GM12878 (cell line): ENCODE data around the gene TNIP1. TPM values are rescaled to one million over a fixed set of nuclear protein-coding genes. Genes with fewer than 3 reads are reported as not detected.

Source experiments
- ATAC-seq: fragments of 200-7000 bp; cut with Tn5 transposase; 3 replicates; pipeline ENCODE4 v1.9.1; 2020; ENCODE audit warnings: mild to moderate bottlenecking, moderate library complexity
- BruUV-seq: library from RNA; stranded (reverse); fragments of 400-500 nt; replicated peaks from 2 replicates; lab custom pipeline; 2021; lab: Mats Ljungman, UMichigan
- CTCF ChIA-PET: fragments of 300-600 bp; sonication (Branson Sonifier 250); formaldehyde crosslinking; extraction: SDS; loops from one replicate; lab custom pipeline; 2021; ENCODE audit warnings: inconsistent platforms; lab: Yijun Ruan, JAX
- POLR2A ChIA-PET: fragments of 350-600 bp; formaldehyde crosslinking; extraction: SDS; loops from one replicate; lab custom pipeline; 2021; ENCODE audit warnings: inconsistent platforms; lab: Charles Lee
- RAD21 ChIA-PET: fragments of 300-600 bp; sonication (Branson Sonifier 250); formaldehyde crosslinking; loops from one replicate; lab custom pipeline; 2023; ENCODE audit warnings: antibody characterized with exemption; ENCODE audit not compliant: unreplicated experiment; lab: Charles Lee
- SMC1A ChIA-PET: fragments of 300-600 bp; sonication (Branson Sonifier 250); formaldehyde crosslinking; loops from one replicate; lab custom pipeline; 2023; ENCODE audit not compliant: unreplicated experiment, uncharacterized antibody; lab: Charles Lee
- DNase-seq: peaks from one replicate; pipeline ENCODE4 v3.0.0-alpha.2; 2011; ENCODE audit warnings: low read depth, low spot score
- FAIRE-seq: peaks from 3 replicates; lab custom pipeline; 2011; peaks lifted over from hg19 to GRCh38; lab: Jason Lieb, UNC
- H2AFZ ChIP-seq: 2 replicates; pipeline ENCODE4 v1.6.0; 2011; ENCODE audit warnings: low read depth, low read length, control low read depth; ENCODE audit not compliant: control insufficient read depth
- H3K27ac ChIP-seq: 2 replicates; pipeline ENCODE4 v1.5.1; 2011; ENCODE audit warnings: control low read depth; ENCODE audit not compliant: control insufficient read depth, insufficient read depth
- H3K27me3 ChIP-seq, 2 experiments: replicated peaks in 1 of 2; 2 replicates each; pipeline versions ENCODE4 v1.6.0 to v1.6.1; 2011; ENCODE audit warnings: low read length in 1 of 2; ENCODE audit not compliant: control insufficient read depth in 2 of 2, insufficient read depth in 2 of 2
- H3K36me3 ChIP-seq, 2 experiments: 2 replicates each; pipeline ENCODE4 v1.5.1; 2011; ENCODE audit warnings: low read length in 1 of 2; ENCODE audit not compliant: control insufficient read depth in 2 of 2, insufficient read depth in 2 of 2
- H3K4me1 ChIP-seq: 2 replicates; pipeline ENCODE4 v1.6.1; 2011; ENCODE audit warnings: mild to moderate bottlenecking, low read length, moderate library complexity, mixed read lengths; ENCODE audit not compliant: control insufficient read depth, insufficient read depth
- H3K4me2 ChIP-seq: 2 replicates; pipeline ENCODE4 v1.6.0; 2011; ENCODE audit warnings: control low read depth; ENCODE audit not compliant: control insufficient read depth, insufficient read depth
- H3K4me3 ChIP-seq: fragments of 200-600 bp; sonication (generic); 2 replicates; pipeline ENCODE4 v1.5.1; 2016
- H3K79me2 ChIP-seq: 2 replicates; pipeline ENCODE4 v1.6.0; 2011; ENCODE audit warnings: low read length; ENCODE audit not compliant: control insufficient read depth, insufficient read depth
- H3K9ac ChIP-seq: 2 replicates; pipeline ENCODE4 v1.8.0; 2011; ENCODE audit warnings: low read length, control low read depth, mixed read lengths; ENCODE audit not compliant: control insufficient read depth, insufficient read depth
- H3K9me3 ChIP-seq: replicated peaks from 3 replicates; pipeline ENCODE4 v1.5.1; 2011; ENCODE audit warnings: mild to moderate bottlenecking, low read length; ENCODE audit not compliant: control insufficient read depth, insufficient read depth
- H4K20me1 ChIP-seq: 2 replicates; pipeline ENCODE4 v1.6.0; 2011; ENCODE audit not compliant: control insufficient read depth, insufficient read depth
- ATF7 ChIP-seq: fragments of 450-650 bp; IDR thresholded peaks from 2 replicates; pipeline ENCODE4 v1.6.1; 2016; ENCODE audit warnings: low read depth, mild to moderate bottlenecking
- BRCA1 ChIP-seq: IDR thresholded peaks from 2 replicates; pipeline ENCODE4 v1.6.1; 2011; ENCODE audit warnings: low read depth, low read length, improper control_type of control experiment
- FOS ChIP-seq: IDR thresholded peaks from 3 replicates; pipeline ENCODE4 v1.6.1; 2011; ENCODE audit warnings: borderline replicate concordance; ENCODE audit not compliant: insufficient read length; ENCODE audit errors: extremely low read depth
- HDGF ChIP-seq: fragments of 450-650 bp; IDR thresholded peaks from 2 replicates; pipeline ENCODE4 v1.6.1; 2016; ENCODE audit warnings: antibody characterized with exemption
- MYC ChIP-seq: IDR thresholded peaks from 2 replicates; pipeline ENCODE4 v1.6.1; 2011; ENCODE audit warnings: mild to moderate bottlenecking, low read length, moderate library complexity, inconsistent platforms; ENCODE audit not compliant: insufficient read depth, insufficient replicate concordance, insufficient read length, severe bottlenecking
- NFYB ChIP-seq: IDR thresholded peaks from 2 replicates; pipeline ENCODE4 v1.6.1; 2011; ENCODE audit warnings: low read depth, mild to moderate bottlenecking, low read length, improper control_type of control experiment, moderate library complexity; ENCODE audit not compliant: insufficient read depth
- NRF1 ChIP-seq: conservative IDR thresholded peaks from 2 replicates; pipeline ENCODE4 v1.6.1; 2011; ENCODE audit warnings: mild to moderate bottlenecking, low read depth, low read length, improper control_type of control experiment
- POLR2AphosphoS2 ChIP-seq: IDR thresholded peaks from 2 replicates; pipeline ENCODE4 v1.6.1; 2011; ENCODE audit warnings: low read depth, mild to moderate bottlenecking, low read length, improper control_type of control experiment, moderate library complexity
- RFX5 ChIP-seq: IDR thresholded peaks from 2 replicates; pipeline ENCODE4 v1.6.1; 2011; ENCODE audit warnings: low read depth, low read length, improper control_type of control experiment
- SMAD1 ChIP-seq: fragments of 450-650 bp; IDR thresholded peaks from 2 replicates; pipeline ENCODE4 v1.6.1; 2018; ENCODE audit warnings: mild to moderate bottlenecking, low read depth; ENCODE audit not compliant: partially characterized antibody
- STAT1 ChIP-seq: fragments of 450-650 bp; conservative IDR thresholded peaks from 2 replicates; pipeline ENCODE4 v1.6.1; 2014; ENCODE audit warnings: antibody characterized with exemption, mild to moderate bottlenecking
- WGBS: methylation state at CpG from one replicate; pipeline ENCODE4 v1.1.6; 2016; ENCODE audit warnings: low lambda C conversion rate; ENCODE audit not compliant: insufficient replicate concordance, insufficient coverage; ENCODE audit errors: missing lambda C conversion rate; 5-methylcytosine and 5-hydroxymethylcytosine counted together
- in situ Hi-C: fragments of 300-500 bp; cut with MboI; formaldehyde crosslinking; loops from 9 replicates; pipeline ENCODE4 v1.14.3; 2018; ENCODE audit warnings: mixed read lengths
- intact Hi-C: fragments of 100-400 bp; cut with micrococcal nuclease; formaldehyde crosslinking; loops from one replicate; pipeline ENCODE4 v1.14.2; 2022; ENCODE audit not compliant: unreplicated experiment
- polyA plus RNA-seq, 11 experiments: library from polyadenylated mRNA; depleted of rRNA in 4 of 11; unstranded in 6 of 11; stranded (reverse) in 5 of 11; fragments of >200 nt; fragmentation: Nextera tagmentation in 4 of 11; fragmentation: Illumina TruSeq in 1 of 11; extraction: Ambion mirVana in 4 of 11; extraction: Trizol in 1 of 11; gene quantifications; 1 replicate in 1 of 11; 2 replicates in 10 of 11; pipeline versions ENCODE4 v1.2.1 to v1.2.3, GENCODE V29; 2011 to 2016; ENCODE audit warnings: inconsistent platforms in 2 of 11, missing spikeins in 2 of 11, low read depth in 1 of 11
- total RNA-seq, 4 experiments: library from RNA; depleted of rRNA in 3 of 4; stranded (reverse); fragments of >200 nt in 3 of 4; fragmentation: Illumina TruSeq in 1 of 4; extraction: Trizol in 1 of 4; gene quantifications; 2 replicates each; pipeline versions ENCODE4 v1.2.1 to v1.2.3, GENCODE V29; 2013 to 2021
- TF ChIP-seq, protein P1 (sequence below), 3 experiments: IDR thresholded peaks in 2 of 3; conservative IDR thresholded peaks in 1 of 3; 2 replicates each; pipeline ENCODE4 v1.5.1; 2011; ENCODE audit warnings: low read depth in 3 of 3, low read length in 3 of 3, mild to moderate bottlenecking in 3 of 3, control low read depth in 2 of 3, moderate library complexity in 2 of 3, inconsistent platforms in 1 of 3, mixed read lengths in 1 of 3; ENCODE audit not compliant: control insufficient read depth in 2 of 3, insufficient read depth in 1 of 3; ENCODE audit errors: extremely low read depth in 1 of 3
- TF ChIP-seq, protein P2 (sequence below): fragments of 150-350 bp; IDR thresholded peaks from 2 replicates; pipeline ENCODE4 v1.6.1; 2014; ENCODE audit warnings: mild to moderate bottlenecking, low read depth, low read length

Gene TNIP1
- total and polyA plus RNA-seq, 10 of the 15 experiments (the other 5 are each of a cell fraction or from before 2014, with no cell fraction given) = 4.4 to 279 (median 150) TPM

DNA sequence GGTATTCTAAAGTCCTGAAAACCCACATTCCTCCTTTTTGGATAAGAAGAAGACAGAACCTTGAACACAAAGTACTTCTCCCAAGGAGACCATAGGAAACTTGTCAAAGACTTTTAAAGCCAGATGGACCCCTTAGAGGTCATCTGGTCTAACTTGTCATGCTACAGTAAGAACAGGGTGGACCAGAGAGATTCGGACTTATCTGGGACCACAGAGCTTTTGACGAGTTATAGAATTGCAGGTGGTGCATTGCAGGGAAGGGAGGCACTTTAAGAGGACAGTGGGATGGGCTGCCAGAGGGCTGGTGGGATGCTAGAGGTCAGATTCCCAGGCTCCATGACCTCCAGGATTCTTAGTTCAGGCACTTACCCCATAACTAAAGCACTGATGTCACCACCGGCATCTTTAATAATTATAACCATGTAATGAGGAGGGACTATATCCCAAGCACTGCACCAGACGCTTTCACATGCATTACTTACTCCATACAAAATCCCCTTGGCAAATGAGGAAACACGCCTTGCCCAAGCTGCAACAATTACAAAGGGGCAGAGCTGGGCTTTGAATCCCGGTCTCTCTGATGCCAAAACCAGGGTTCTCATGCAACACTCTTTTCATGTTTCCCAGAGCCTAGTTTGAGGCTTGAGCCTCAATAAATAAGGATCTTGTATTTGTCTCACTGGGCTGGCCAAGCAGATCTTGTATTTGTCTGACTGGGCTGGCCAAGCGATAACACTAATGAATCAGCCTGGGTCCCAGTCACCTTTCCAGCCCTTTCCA lies 73.2 kb downstream of the TNIP1 start:
- ChIA-PET CTCF (no interaction called here), POLR2A (no interaction called here), SMC1A (no interaction called here), RAD21 (no interaction called here)
- no peak for FAIRE-seq
- Histone ChIP-seq H3K4me1 (no peaks in the 10 kb centered on the region), H3K9me3 (no peaks in the 10 kb centered on the region), H3K79me2 (no peaks in the 10 kb centered on the region), H4K20me1 (no peaks in the 10 kb centered on the region), H3K27me3 (no peaks in the 10 kb centered on the region), H3K4me3 (no peak overlapping the region), H3K36me3 (no peaks in the 10 kb centered on the region), H3K27ac (no peak overlapping the region), H3K4me2 (no peak overlapping the region), H3K9ac (no peak overlapping the region), H2AFZ (no peak overlapping the region)
- ATAC-seq = no peak
- no peak for DNase-seq
- in situ Hi-C loops (no loop called here), intact Hi-C loops (loop anchor here (10.0 kb wide), 1 partner anchor 307 kb away; no protein-coding TSS in a partner anchor)
- TF ChIP-seq NFYB (no peak), BRCA1 (no peak), RFX5 (no peak), POLR2AphosphoS2 (no peak), FOS (no peak), HDGF (no peak), SMAD1 (no peak), STAT1 (no peak), MYC (no peak), ATF7 (no peak), NRF1 (no peak)
- TF ChIP-seq, protein P1, sequence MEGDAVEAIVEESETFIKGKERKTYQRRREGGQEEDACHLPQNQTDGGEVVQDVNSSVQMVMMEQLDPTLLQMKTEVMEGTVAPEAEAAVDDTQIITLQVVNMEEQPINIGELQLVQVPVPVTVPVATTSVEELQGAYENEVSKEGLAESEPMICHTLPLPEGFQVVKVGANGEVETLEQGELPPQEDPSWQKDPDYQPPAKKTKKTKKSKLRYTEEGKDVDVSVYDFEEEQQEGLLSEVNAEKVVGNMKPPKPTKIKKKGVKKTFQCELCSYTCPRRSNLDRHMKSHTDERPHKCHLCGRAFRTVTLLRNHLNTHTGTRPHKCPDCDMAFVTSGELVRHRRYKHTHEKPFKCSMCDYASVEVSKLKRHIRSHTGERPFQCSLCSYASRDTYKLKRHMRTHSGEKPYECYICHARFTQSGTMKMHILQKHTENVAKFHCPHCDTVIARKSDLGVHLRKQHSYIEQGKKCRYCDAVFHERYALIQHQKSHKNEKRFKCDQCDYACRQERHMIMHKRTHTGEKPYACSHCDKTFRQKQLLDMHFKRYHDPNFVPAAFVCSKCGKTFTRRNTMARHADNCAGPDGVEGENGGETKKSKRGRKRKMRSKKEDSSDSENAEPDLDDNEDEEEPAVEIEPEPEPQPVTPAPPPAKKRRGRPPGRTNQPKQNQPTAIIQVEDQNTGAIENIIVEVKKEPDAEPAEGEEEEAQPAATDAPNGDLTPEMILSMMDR (IDR thresholded peaks at IDR 0.05 in 2 of 3, conservative IDR thresholded peaks at IDR 0.05 in 1 of 3; ENCODE audit: control insufficient read depth in 2 of 3, extremely low read depth in 1 of 3, insufficient read depth in 1 of 3, low read depth in 3 of 3, low read length in 3 of 3) = no peak
- TF ChIP-seq, protein P2, sequence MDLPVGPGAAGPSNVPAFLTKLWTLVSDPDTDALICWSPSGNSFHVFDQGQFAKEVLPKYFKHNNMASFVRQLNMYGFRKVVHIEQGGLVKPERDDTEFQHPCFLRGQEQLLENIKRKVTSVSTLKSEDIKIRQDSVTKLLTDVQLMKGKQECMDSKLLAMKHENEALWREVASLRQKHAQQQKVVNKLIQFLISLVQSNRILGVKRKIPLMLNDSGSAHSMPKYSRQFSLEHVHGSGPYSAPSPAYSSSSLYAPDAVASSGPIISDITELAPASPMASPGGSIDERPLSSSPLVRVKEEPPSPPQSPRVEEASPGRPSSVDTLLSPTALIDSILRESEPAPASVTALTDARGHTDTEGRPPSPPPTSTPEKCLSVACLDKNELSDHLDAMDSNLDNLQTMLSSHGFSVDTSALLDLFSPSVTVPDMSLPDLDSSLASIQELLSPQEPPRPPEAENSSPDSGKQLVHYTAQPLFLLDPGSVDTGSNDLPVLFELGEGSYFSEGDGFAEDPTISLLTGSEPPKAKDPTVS = no peak
- BruUV-seq = no TSS peak
- WGBS = 53% methylated on average over 7 of the region's 7 CpGs
